ENCODE results near the gene PARVA. TPM values are rescaled to one million over a fixed set of nuclear protein-coding genes. Genes with fewer than 3 reads are reported as not detected.

Gene PARVA
- total and polyA plus RNA-seq, 2 of the 8 experiments (the other 6 are each of a cell fraction or from before 2014, with no cell fraction given) = 3.1 to 13.5 TPM

- TF ChIP-seq E2F6 (IDR thresholded peaks at IDR 0.05) (no peak), PHF8 (conservative IDR thresholded peaks at IDR 0.05; ENCODE audit: low read depth, low read length) (no peak), POLR2A (IDR thresholded peaks at IDR 0.05; ENCODE audit: control extremely low read depth in 1 of 2, low read depth in 2 of 2, low read length in 2 of 2) (no peak), SP4 (IDR thresholded peaks at IDR 0.05; ENCODE audit: low read length) (no peak), CHD1 (IDR thresholded peaks at IDR 0.05; ENCODE audit: low read depth, low read length) (no peak), POU5F1 (IDR thresholded peaks at IDR 0.05; ENCODE audit: low read depth, low read length) (no peak), SRF (IDR thresholded peaks at IDR 0.05; ENCODE audit: low read depth, low read length) (no peak)
These were observed 106.2 kb downstream of the PARVA start (continued) for GRCh38 chr11:12483604-12484003.

Measured in H1 (cell line).